Vagina (tissue), 2 donors: Measurements from ENCODE around the gene GNAT1. TPM values are rescaled to one million over a fixed set of nuclear protein-coding genes. Genes with fewer than 3 reads are reported as not detected.

Experiments
- DNase-seq, 2 donors: peaks; one replicate each; pipeline ENCODE4 v3.0.0-alpha.2; 2017; ENCODE audit errors: extremely low spot score in 2 of 2
- H3K27ac ChIP-seq: fragments of 200-600 bp; sonication (generic); one replicate; pipeline ENCODE4 v1.5.1; 2019
- H3K27me3 ChIP-seq: fragments of 200-600 bp; sonication (generic); one replicate; pipeline ENCODE4 v1.5.1; 2019
- H3K36me3 ChIP-seq, 2 donors: fragments of 200-600 bp; sonication (generic); one replicate each; pipeline ENCODE4 v1.5.1; 2017 to 2019
- H3K4me1 ChIP-seq: fragments of 200-600 bp; sonication (generic); one replicate; pipeline ENCODE4 v1.5.1; 2019
- H3K4me3 ChIP-seq, 2 donors: fragments of 200-600 bp; sonication (generic); 1 replicate in 1 of 2; 2 replicates in 1 of 2; pipeline ENCODE4 v1.5.1; 2016 to 2019
- H3K9me3 ChIP-seq: fragments of 200-600 bp; sonication (generic); one replicate; pipeline ENCODE4 v1.5.1; 2019
- CTCF ChIP-seq, 3 experiments: fragments of 450-650 bp in 2 of 3; fragments of 200-600 bp in 1 of 3; sonication (generic) in 1 of 3; IDR thresholded peaks; one replicate each; pipeline ENCODE4 v1.5.1; 2017 to 2019; ENCODE audit warnings: antibody characterized with exemption in 3 of 3, mild to moderate bottlenecking in 2 of 3, moderate library complexity in 2 of 3
- POLR2A ChIP-seq, 2 donors: fragments of 450-650 bp; IDR thresholded peaks; one replicate each; pipeline ENCODE4 v1.6.1; 2017; ENCODE audit warnings: antibody characterized with exemption in 2 of 2, mild to moderate bottlenecking in 2 of 2, moderate library complexity in 2 of 2
- POLR2AphosphoS5 ChIP-seq, 2 donors: sonication (generic); formaldehyde crosslinking; IDR thresholded peaks; one replicate each; pipeline ENCODE4 v1.9.0; 2017; ENCODE audit warnings: antibody characterized with exemption in 2 of 2, mild to moderate bottlenecking in 2 of 2, low read depth in 1 of 2; ENCODE audit not compliant: insufficient read depth in 1 of 2
- intact Hi-C: fragments of 100-400 bp; cut with DNase I; formaldehyde crosslinking; loops from one replicate; pipeline ENCODE4 v1.15.1; 2023
- total RNA-seq: library from RNA; depleted of rRNA; stranded (reverse); fragments of >200 nt; gene quantifications from one replicate; pipeline ENCODE4 v1.2.3, GENCODE V29; 2016

Gene GNAT1
- total RNA-seq, 1 donor from 2014 or later, result not detected

DNA sequence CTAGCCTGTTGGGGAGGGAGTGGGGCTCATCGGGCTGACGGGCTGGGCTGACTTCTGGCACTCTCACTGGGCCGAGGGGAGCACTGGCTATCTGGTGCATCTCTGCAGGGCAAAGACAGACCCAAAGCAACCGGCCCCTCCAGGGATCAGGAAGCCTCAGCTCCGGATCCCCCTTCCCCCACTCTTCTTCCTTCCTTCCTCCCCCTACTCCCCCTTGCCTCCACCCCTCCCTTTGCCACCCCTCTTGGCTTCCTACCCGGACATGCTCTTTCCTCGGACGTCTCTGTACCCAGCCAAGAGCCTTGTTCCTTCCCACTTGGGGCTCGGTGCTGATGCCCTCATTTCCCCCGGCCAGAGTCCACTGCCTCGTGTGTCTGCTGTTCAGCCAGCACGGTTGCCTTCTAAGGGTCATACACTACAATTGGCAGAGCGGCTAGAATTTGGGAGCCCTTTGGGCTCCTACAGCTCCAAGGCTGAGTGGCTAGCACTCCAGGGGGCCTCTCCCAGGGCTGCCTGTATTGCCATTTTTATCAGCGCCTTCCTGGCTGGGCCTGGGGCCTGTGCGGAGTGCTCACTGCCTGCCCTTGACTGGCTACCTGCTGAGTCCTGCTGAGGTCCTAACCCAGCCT is 25.4 kb upstream of the GNAT1 start:
- peak overlapping the region; percentile 86 for H3K27ac ChIP-seq
- H3K36me3 ChIP-seq, result no peaks in the 10 kb centered on the region
- intact Hi-C loops, result no loop called here
- no peaks in the 10 kb centered on the region for H3K27me3 ChIP-seq
- H3K4me3 ChIP-seq, result no peak overlapping the region
- TF ChIP-seq POLR2A (IDR thresholded peaks at IDR 0.05), result no peak
- peak in 1 of 2 donors; percentile 9 for TF ChIP-seq POLR2AphosphoS5 (IDR thresholded peaks at IDR 0.05; ENCODE audit: insufficient read depth in 1 of 2, low read depth in 1 of 2)
- no peak for TF ChIP-seq CTCF (IDR thresholded peaks at IDR 0.05)
- H3K4me1 ChIP-seq, result peaks cover 99% of the 10 kb centered on the region
- no peak for DNase-seq
- no peaks in the 10 kb centered on the region for H3K9me3 ChIP-seq

DNA sequence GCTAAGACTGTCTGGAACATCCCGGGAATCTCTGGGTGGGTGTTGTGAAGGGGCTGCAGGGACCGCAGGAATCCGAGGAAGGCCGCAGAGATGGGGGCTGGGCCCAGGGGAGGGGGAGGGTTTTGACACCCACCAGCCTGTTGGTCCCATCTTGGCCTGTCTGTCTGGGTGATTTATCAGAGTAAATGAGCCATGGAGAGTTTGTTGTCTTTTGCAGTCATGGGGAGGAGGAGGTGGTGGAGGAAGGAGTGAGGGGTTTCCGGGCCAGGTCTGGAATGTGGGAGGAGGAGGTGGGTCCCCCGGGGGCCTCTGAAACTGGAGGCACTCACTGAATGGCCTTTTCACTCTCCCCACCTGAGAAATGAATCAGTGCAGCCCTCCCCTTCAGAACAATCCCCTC is 24.8 kb upstream of the GNAT1 start:
- no peaks in the 10 kb centered on the region for H3K36me3 ChIP-seq
- H3K4me1 ChIP-seq, result peaks cover 99% of the 10 kb centered on the region
- H3K9me3 ChIP-seq, result no peaks in the 10 kb centered on the region
- peak overlapping the region; percentile 86 for H3K27ac ChIP-seq
- TF ChIP-seq CTCF (IDR thresholded peaks at IDR 0.05), result no peak
- no peak for TF ChIP-seq POLR2AphosphoS5 (IDR thresholded peaks at IDR 0.05; ENCODE audit: insufficient read depth in 1 of 2, low read depth in 1 of 2)
- TF ChIP-seq POLR2A (IDR thresholded peaks at IDR 0.05), result no peak
- H3K27me3 ChIP-seq, result no peaks in the 10 kb centered on the region
- no peak for DNase-seq
- H3K4me3 ChIP-seq, result no peak overlapping the region
- intact Hi-C loops, result no loop called here

DNA sequence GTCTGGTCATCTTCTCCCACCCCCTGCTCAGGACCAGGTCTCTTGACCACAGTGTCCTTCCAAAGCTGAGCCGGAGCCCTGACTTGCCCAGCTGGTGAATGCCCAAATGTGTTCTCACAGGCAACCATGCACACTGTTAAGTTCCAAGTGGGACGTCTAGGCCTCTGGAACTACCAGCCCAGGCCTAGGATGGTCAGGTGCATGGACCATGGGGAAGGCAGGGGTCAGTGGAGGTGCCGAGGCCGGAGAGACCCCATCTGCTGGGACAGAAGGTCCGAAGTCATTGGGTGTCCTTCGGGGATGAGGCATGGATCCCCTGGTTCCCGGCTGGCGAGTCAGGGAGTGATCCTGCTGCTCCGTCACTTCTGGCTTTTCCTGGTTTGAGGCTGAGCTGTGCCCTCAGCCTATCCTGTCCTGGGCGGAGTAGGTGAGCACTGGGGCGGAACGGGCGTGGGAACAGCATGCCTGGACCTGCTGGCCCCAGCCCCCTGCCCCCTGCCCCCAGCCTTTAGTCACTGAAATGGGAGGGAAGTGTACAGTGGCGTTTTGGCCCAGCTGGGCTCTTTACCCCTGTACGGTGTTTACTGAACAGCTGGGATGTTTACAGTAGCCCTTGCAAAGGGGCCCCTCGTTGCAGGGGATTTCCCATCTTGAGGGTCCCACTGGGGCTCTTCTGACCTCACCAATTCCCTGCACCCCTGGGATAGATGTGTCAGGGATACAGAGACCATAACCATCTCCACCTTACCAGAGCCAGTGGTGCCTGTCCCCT is 24.2 kb upstream of the GNAT1 start:
- Histone ChIP-seq H3K27ac (peak overlapping the region; percentile 86), H3K9me3 (no peaks in the 10 kb centered on the region), H3K36me3 (no peaks in the 10 kb centered on the region), H3K4me3 (no peak overlapping the region), H3K27me3 (no peaks in the 10 kb centered on the region), H3K4me1 (peaks cover 99% of the 10 kb centered on the region)
- intact Hi-C loops, result no loop called here
- TF ChIP-seq POLR2AphosphoS5 (IDR thresholded peaks at IDR 0.05; ENCODE audit: insufficient read depth in 1 of 2, low read depth in 1 of 2) (peak in 1 of 2 donors; percentile 39), POLR2A (IDR thresholded peaks at IDR 0.05) (no peak)
- no peak for DNase-seq

DNA sequence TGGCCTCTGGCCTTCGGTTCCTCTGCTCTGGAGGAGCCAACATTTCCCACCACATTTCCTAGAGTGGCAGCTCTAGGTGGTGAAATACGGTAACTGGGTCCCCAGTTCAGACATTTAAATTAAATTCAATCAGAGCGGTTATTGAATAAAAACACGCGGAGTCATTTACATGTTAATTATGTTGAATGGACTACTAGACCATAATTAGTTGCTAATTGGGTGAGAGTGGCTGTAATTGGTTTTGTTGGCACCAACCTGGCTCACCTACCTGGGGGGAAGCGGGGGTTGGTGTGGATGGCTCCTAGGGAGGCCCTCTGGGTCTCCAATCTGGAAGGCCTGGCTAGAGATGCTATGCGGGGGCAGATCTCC is 23.6 kb upstream of the GNAT1 start:
- H3K36me3 ChIP-seq, result no peaks in the 10 kb centered on the region
- no peak for DNase-seq
- TF ChIP-seq POLR2A (IDR thresholded peaks at IDR 0.05) (no peak), POLR2AphosphoS5 (IDR thresholded peaks at IDR 0.05; ENCODE audit: insufficient read depth in 1 of 2, low read depth in 1 of 2) (no peak), CTCF (IDR thresholded peaks at IDR 0.05) (no peak)
- H3K4me3 ChIP-seq, result no peak overlapping the region
- H3K27me3 ChIP-seq, result no peaks in the 10 kb centered on the region
- intact Hi-C loops, result no loop called here
- peak overlapping the region; percentile 86 for H3K27ac ChIP-seq
- peaks cover 99% of the 10 kb centered on the region for H3K4me1 ChIP-seq
- no peaks in the 10 kb centered on the region for H3K9me3 ChIP-seq

DNA sequence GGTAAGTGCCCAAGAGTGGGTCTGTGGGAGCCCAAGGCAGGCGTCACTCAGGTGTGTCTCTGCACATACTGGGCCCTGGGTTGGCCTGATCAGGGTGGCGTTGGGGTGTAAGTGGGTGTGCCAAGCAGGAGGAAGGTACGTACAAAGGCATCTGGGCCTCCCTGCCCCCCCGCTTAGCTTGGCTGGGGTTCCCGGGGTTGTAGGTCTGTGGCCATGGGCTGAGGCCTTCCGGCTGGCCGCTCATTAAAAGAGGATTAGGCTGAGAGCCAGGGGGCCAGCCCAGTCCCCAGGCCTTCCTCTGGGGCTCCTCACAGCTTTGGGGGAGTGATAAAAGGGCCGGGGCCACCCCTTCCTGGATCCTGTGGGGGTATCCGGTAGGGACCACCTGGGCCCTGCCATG is 23.0 kb upstream of the GNAT1 start:
- H3K36me3 ChIP-seq, result no peaks in the 10 kb centered on the region
- TF ChIP-seq POLR2AphosphoS5 (IDR thresholded peaks at IDR 0.05; ENCODE audit: insufficient read depth in 1 of 2, low read depth in 1 of 2) (no peak), CTCF (IDR thresholded peaks at IDR 0.05) (no peak), POLR2A (IDR thresholded peaks at IDR 0.05) (no peak)
- DNase-seq, result no peak
- H3K4me3 ChIP-seq, result no peak overlapping the region
- H3K27me3 ChIP-seq, result no peaks in the 10 kb centered on the region
- intact Hi-C loops, result no loop called here
- H3K9me3 ChIP-seq, result no peaks in the 10 kb centered on the region
- peak overlapping the region; percentile 86 for H3K27ac ChIP-seq
- H3K4me1 ChIP-seq, result peaks cover 94% of the 10 kb centered on the region
